Mammary epithelial cell (primary cell): ENCODE measurements around the gene DEPP1.

Source experiments
- EZH2 ChIP-seq: IDR thresholded peaks from 2 replicates; pipeline ENCODE4 v1.6.1; 2012; ENCODE audit warnings: low read length, inconsistent platforms, borderline replicate concordance
- TF ChIP-seq, protein P1 (sequence below), 2 donors: IDR thresholded peaks in 1 of 2; conservative IDR thresholded peaks in 1 of 2; 2 replicates each; pipeline ENCODE4 v1.5.1; 2011 to 2012; ENCODE audit warnings: inconsistent platforms in 2 of 2, low read length in 2 of 2, mild to moderate bottlenecking in 2 of 2, control low read depth in 1 of 2, low read depth in 1 of 2; ENCODE audit not compliant: insufficient read depth in 1 of 2; ENCODE audit errors: extremely low read depth in 1 of 2

DNA sequence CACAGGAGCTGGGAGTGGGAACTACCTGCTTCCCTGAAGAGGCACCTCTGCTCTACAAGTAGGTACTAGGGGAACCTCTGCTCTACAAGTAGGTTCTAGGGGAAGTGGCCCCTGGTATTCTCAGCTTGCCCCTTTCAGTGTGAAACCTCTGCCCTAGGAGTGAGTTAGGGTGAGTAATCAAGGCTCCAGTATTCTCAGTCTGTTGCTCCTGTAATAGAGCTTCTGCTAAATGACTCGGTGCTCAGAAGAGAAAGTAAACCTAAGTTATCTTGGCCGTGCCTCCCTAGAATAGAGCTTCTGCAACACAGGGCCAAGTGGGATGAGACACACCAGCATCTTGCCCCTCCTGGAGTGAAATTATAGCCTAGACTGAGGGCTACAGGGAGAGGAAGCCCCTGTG lies 32.4 kb downstream of the DEPP1 start:
- TF ChIP-seq EZH2, result no peak
- TF ChIP-seq, protein P1, sequence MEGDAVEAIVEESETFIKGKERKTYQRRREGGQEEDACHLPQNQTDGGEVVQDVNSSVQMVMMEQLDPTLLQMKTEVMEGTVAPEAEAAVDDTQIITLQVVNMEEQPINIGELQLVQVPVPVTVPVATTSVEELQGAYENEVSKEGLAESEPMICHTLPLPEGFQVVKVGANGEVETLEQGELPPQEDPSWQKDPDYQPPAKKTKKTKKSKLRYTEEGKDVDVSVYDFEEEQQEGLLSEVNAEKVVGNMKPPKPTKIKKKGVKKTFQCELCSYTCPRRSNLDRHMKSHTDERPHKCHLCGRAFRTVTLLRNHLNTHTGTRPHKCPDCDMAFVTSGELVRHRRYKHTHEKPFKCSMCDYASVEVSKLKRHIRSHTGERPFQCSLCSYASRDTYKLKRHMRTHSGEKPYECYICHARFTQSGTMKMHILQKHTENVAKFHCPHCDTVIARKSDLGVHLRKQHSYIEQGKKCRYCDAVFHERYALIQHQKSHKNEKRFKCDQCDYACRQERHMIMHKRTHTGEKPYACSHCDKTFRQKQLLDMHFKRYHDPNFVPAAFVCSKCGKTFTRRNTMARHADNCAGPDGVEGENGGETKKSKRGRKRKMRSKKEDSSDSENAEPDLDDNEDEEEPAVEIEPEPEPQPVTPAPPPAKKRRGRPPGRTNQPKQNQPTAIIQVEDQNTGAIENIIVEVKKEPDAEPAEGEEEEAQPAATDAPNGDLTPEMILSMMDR (conservative IDR thresholded peaks at IDR 0.05 in 1 of 2, IDR thresholded peaks at IDR 0.05 in 1 of 2; ENCODE audit: extremely low read depth in 1 of 2, insufficient read depth in 1 of 2, low read depth in 1 of 2, low read length in 2 of 2), result no peak
